Neural progenitor cell (in vitro differentiated cells): ENCODE data around the gene ARL4D.

Source experiments
- EZH2 ChIP-seq: fragments of 200-600 bp; sonication (generic); IDR thresholded peaks from 2 replicates; pipeline ENCODE4 v1.6.1; 2017; ENCODE audit warnings: antibody characterized with exemption, mild to moderate bottlenecking, moderate library complexity
- TF ChIP-seq, protein P1 (sequence below): fragments of 200-600 bp; sonication (generic); IDR thresholded peaks from 2 replicates; pipeline ENCODE4 v1.5.1; 2017; ENCODE audit warnings: antibody characterized with exemption, mild to moderate bottlenecking

DNA sequence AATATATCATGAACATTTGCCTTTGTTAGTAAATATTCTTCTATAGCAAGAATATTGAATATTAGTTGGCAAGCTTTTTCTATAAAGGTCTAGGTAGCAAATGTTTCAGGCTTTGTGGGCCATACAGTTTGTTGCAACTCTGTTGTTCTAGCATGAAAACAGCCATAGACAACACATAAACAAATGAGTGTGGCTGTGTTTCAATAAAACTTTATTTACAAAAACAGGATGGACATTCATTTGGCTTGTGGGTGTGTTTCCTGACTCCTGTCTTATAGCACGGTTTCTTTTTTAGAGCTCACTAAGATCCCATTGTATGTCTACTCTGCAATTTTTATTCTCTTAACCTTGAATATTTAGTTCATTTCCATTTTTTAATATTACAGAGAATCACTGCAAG, 39.0 kb downstream of the ARL4D start:
- TF ChIP-seq, protein P1, sequence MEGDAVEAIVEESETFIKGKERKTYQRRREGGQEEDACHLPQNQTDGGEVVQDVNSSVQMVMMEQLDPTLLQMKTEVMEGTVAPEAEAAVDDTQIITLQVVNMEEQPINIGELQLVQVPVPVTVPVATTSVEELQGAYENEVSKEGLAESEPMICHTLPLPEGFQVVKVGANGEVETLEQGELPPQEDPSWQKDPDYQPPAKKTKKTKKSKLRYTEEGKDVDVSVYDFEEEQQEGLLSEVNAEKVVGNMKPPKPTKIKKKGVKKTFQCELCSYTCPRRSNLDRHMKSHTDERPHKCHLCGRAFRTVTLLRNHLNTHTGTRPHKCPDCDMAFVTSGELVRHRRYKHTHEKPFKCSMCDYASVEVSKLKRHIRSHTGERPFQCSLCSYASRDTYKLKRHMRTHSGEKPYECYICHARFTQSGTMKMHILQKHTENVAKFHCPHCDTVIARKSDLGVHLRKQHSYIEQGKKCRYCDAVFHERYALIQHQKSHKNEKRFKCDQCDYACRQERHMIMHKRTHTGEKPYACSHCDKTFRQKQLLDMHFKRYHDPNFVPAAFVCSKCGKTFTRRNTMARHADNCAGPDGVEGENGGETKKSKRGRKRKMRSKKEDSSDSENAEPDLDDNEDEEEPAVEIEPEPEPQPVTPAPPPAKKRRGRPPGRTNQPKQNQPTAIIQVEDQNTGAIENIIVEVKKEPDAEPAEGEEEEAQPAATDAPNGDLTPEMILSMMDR: no peak
- no peak for TF ChIP-seq EZH2
